Iris pigment epithelial cell (primary cell): ENCODE measurements around the gene RASSF3.
A peak's percentile ranks its signal among the peaks of the same experiment; 100 is the strongest.
"Not testable (repeated sequence)": the region's sequence is repeated elsewhere in the genome, so short reads cannot be mapped to it uniquely, and the experiment has no call there.

Source experiments
- DNase-seq: peaks from one replicate; pipeline ENCODE4 v3.0.0-alpha.2; 2011; ENCODE audit warnings: low read depth

Gene RASSF3

GRCh38 chr12:64633940-64634337, 23.6 kb downstream of the RASSF3 start:
- DNase-seq: peak; percentile 87

GRCh38 chr12:64634508-64635092, 24.3 kb downstream of the RASSF3 start:
- DNase-seq: no peak

GRCh38 chr12:64635356-64635998, 25.2 kb downstream of the RASSF3 start:
- no peak for DNase-seq

- no peak for DNase-seq
Measured at GRCh38 chr12:64636856-64637255, 26.6 kb downstream of the RASSF3 start.

- no peak for DNase-seq
Measured at GRCh38 chr12:64639466-64639865, 29.2 kb downstream of the RASSF3 start.

GRCh38 chr12:64646318-64646717, 36.0 kb downstream of the RASSF3 start:
- no peak for DNase-seq

GRCh38 chr12:64649487-64649886, 39.2 kb downstream of the RASSF3 start:
- no peak for DNase-seq

- peak; percentile 39 for DNase-seq
Measured at GRCh38 chr12:64650762-64651161, 40.5 kb downstream of the RASSF3 start.

- DNase-seq: no peak
Measured at GRCh38 chr12:64652346-64652745, 42.1 kb downstream of the RASSF3 start.

- DNase-seq: no peak
Measured at GRCh38 chr12:64653123-64653522, 42.8 kb downstream of the RASSF3 start.

GRCh38 chr12:64653907-64654306, 43.6 kb downstream of the RASSF3 start:
- DNase-seq: not testable (repeated sequence)

GRCh38 chr12:64655141-64655540, 44.8 kb downstream of the RASSF3 start:
- peak; percentile 31 for DNase-seq

- peak; percentile 44 for DNase-seq
Measured at GRCh38 chr12:64656429-64656828, 46.1 kb downstream of the RASSF3 start.

GRCh38 chr12:64658892-64659481, 48.7 kb downstream of the RASSF3 start:
- no peak for DNase-seq

GRCh38 chr12:64660237-64661018, 50.1 kb downstream of the RASSF3 start:
- DNase-seq: no peak

GRCh38 chr12:64663015-64663414, 52.7 kb downstream of the RASSF3 start:
- no peak for DNase-seq

- DNase-seq: no peak
Measured at GRCh38 chr12:64665514-64665913, 55.2 kb downstream of the RASSF3 start.

- no peak for DNase-seq
Measured at GRCh38 chr12:64666054-64666914, 56.0 kb downstream of the RASSF3 start.

- no peak for DNase-seq
Measured at GRCh38 chr12:64667793-64668192, 57.5 kb downstream of the RASSF3 start.

GRCh38 chr12:64669270-64669842, 59.1 kb downstream of the RASSF3 start:
- no peak for DNase-seq

- no peak for DNase-seq
Measured at GRCh38 chr12:64670019-64670418, 59.7 kb downstream of the RASSF3 start.
